Aorta (tissue), 5 donors: Measurements from ENCODE around the gene ZNF438. TPM values are rescaled to one million over a fixed set of nuclear protein-coding genes. Genes with fewer than 3 reads are reported as not detected.
"Not testable (repeated sequence)": the region's sequence is repeated elsewhere in the genome, so short reads cannot be mapped to it uniquely, and the experiment has no call there.

Source experiments
- ATAC-seq: fragments of 200-7000 bp; cut with Tn5 transposase; one replicate; pipeline ENCODE4 v1.9.1; 2022; ENCODE audit warnings: moderate library complexity; ENCODE audit not compliant: low FRiP score
- DNase-seq, 2 donors: peaks; one replicate each; pipeline ENCODE4 v3.0.0-alpha.2; 2020
- H3K27ac ChIP-seq, 2 donors: one replicate each; pipeline ENCODE4 v1.5.1; 2013; ENCODE audit warnings: low read length in 2 of 2, mild to moderate bottlenecking in 2 of 2, moderate library complexity in 2 of 2, control low read depth in 1 of 2, inconsistent platforms in 1 of 2, low read depth in 1 of 2
- H3K27me3 ChIP-seq, 2 donors: one replicate each; pipeline ENCODE4 v1.6.1; 2013; ENCODE audit warnings: control low read depth in 1 of 2, low read length in 1 of 2, mild to moderate bottlenecking in 1 of 2, moderate library complexity in 1 of 2; ENCODE audit not compliant: insufficient read depth in 2 of 2, control insufficient read depth in 1 of 2
- H3K36me3 ChIP-seq, 2 donors: one replicate each; pipeline ENCODE4 v1.6.1; 2013; ENCODE audit warnings: control low read depth in 1 of 2, low read length in 1 of 2, mild to moderate bottlenecking in 1 of 2; ENCODE audit not compliant: insufficient read depth in 2 of 2, control insufficient read depth in 1 of 2
- H3K4me1 ChIP-seq, 2 donors: one replicate each; pipeline ENCODE4 v1.6.1; 2013; ENCODE audit warnings: low read length in 2 of 2, control low read depth in 1 of 2, mild to moderate bottlenecking in 1 of 2, moderate library complexity in 1 of 2; ENCODE audit not compliant: insufficient read depth in 2 of 2, control insufficient read depth in 1 of 2
- H3K4me3 ChIP-seq, 2 donors: one replicate each; pipeline ENCODE4 v1.5.1; 2013; ENCODE audit warnings: low read length in 2 of 2, control low read depth in 1 of 2, mild to moderate bottlenecking in 1 of 2
- H3K9me3 ChIP-seq: one replicate; pipeline ENCODE4 v1.6.1; 2013; ENCODE audit warnings: mild to moderate bottlenecking, low read length; ENCODE audit not compliant: control insufficient read depth
- WGBS, 2 donors: extraction: QIAGEN DNeasy Blood & Tissue Kit; methylation state at CpG; one replicate each; pipeline ENCODE4 v1.1.7; 2013; 5-methylcytosine and 5-hydroxymethylcytosine counted together
- intact Hi-C, 2 donors: fragments of 100-400 bp; cut with DNase I; formaldehyde crosslinking; loops; one replicate each; pipeline versions ENCODE4 v1.14.2 to v1.15.0; 2022
- polyA plus RNA-seq, 2 donors: library from polyadenylated mRNA; stranded (reverse); fragments of 200-250 nt; gene quantifications; one replicate each; pipeline ENCODE4 v1.2.3, GENCODE V29; 2013
- total RNA-seq, 2 donors: library from RNA; stranded (reverse); fragmentation: NEBNext Ultra II Directional; extraction: Animal tissue kit (Norgen Biotek cat#: 25700); gene quantifications; one replicate each; pipeline ENCODE4 v1.2.1, GENCODE V29; 2021
- donor health status: healthy with polysubstance abuse.
- donor health status: Bipolar disorder and iron deficiency.
- donor health status: DM: no; HTN: no; CAD: no.
- donor health status: DM: no; HTN: no; CAD: no.
- donor health status: DM: yes; HTN: yes; CAD: no.

ZNF438 gene
- total and polyA plus RNA-seq, 4 donors: 10.6 to 16.5 (median 12.5) TPM

- H3K9me3 ChIP-seq: no peaks in the 10 kb centered on the region
- no peaks in the 10 kb centered on the region for H3K36me3 ChIP-seq
- ATAC-seq (no peak), DNase-seq (no peak)
- 21 to 25% methylated on average over 2 of the region's 2 CpGs for WGBS, 2 donors
- no peaks in the 10 kb centered on the region for H3K27me3 ChIP-seq
- no peak overlapping the region for H3K4me3 ChIP-seq
- intact Hi-C loops: no loop called here
- peak overlapping the region in 1 of 2 donors; percentile 90 for H3K27ac ChIP-seq
- H3K4me1 ChIP-seq: peaks cover 3 to 6% of the 10 kb centered on the region in 2 donors
These were observed 27.4 kb upstream of the ZNF438 start for GRCh38 chr10:31058795-31059703.

- H3K4me3 ChIP-seq, DNase-seq: not testable (repeated sequence)
These were observed 25.0 kb upstream of the ZNF438 start for GRCh38 chr10:31056678-31057077.

GRCh38 chr10:31055573-31056251 is 24.0 kb upstream of the ZNF438 start:
- peaks cover 0 to 2% of the 10 kb centered on the region in 2 donors for H3K4me1 ChIP-seq
- no peaks in the 10 kb centered on the region for H3K36me3 ChIP-seq
- ATAC-seq (no peak), DNase-seq (peak in 1 of 2 donors; percentile 64)
- no peak overlapping the region for H3K27ac ChIP-seq
- no peak overlapping the region for H3K4me3 ChIP-seq
- 89 to 92% methylated on average over 26 to 27 of the region's 27 CpGs for WGBS, 2 donors
- peaks cover 2% of the 10 kb centered on the region for H3K9me3 ChIP-seq
- intact Hi-C loops: no loop called here
- H3K27me3 ChIP-seq: no peaks in the 10 kb centered on the region

More at GRCh38 chr10:31056678-31057077, 25.0 kb upstream of the ZNF438 start:
- ATAC-seq, H3K27ac ChIP-seq, H3K9me3 ChIP-seq, H3K36me3 ChIP-seq, H3K4me1 ChIP-seq, H3K27me3 ChIP-seq, intact Hi-C loops: not testable (repeated sequence)
- 82 to 85% methylated on average over 8 of the region's 8 CpGs for WGBS, 2 donors

GRCh38 chr10:31051703-31052102 is 20.0 kb upstream of the ZNF438 start:
- no peaks in the 10 kb centered on the region for H3K4me1 ChIP-seq
- no peak overlapping the region for H3K27ac ChIP-seq
- H3K27me3 ChIP-seq: no peaks in the 10 kb centered on the region
- H3K9me3 ChIP-seq: peaks cover 2% of the 10 kb centered on the region
- H3K36me3 ChIP-seq: no peaks in the 10 kb centered on the region
- intact Hi-C loops: no loop called here
- 64 to 69% methylated on average over 4 of the region's 4 CpGs for WGBS, 2 donors
- ATAC-seq (no peak), DNase-seq (no peak)
- H3K4me3 ChIP-seq: no peak overlapping the region

GRCh38 chr10:31042670-31043069 is 11.0 kb upstream of the ZNF438 start:
- intact Hi-C loops: no loop called here
- 72 to 82% methylated on average over 2 of the region's 2 CpGs for WGBS, 2 donors
- H3K36me3 ChIP-seq: no peaks in the 10 kb centered on the region
- H3K4me3 ChIP-seq: no peak overlapping the region
- H3K27me3 ChIP-seq: no peaks in the 10 kb centered on the region
- no peak overlapping the region for H3K27ac ChIP-seq
- ATAC-seq (no peak), DNase-seq (no peak)
- H3K4me1 ChIP-seq: no peaks in the 10 kb centered on the region
- no peaks in the 10 kb centered on the region for H3K9me3 ChIP-seq

- Histone ChIP-seq H3K4me1 (no peaks in the 10 kb centered on the region), H3K9me3 (no peaks in the 10 kb centered on the region), H3K27ac (no peak overlapping the region), H3K4me3 (no peak overlapping the region), H3K36me3 (peaks cover 0 to 2% of the 10 kb centered on the region in 2 donors), H3K27me3 (no peaks in the 10 kb centered on the region)
- DNase-seq (no peak), ATAC-seq (no peak)
- WGBS, 2 donors: 82% methylated on average over 3 of the region's 3 CpGs
- intact Hi-C loops: no loop called here
These were observed 9.3 kb upstream of the ZNF438 start for GRCh38 chr10:31041011-31041410.

- ATAC-seq, H3K9me3 ChIP-seq, intact Hi-C loops, H3K4me3 ChIP-seq, H3K4me1 ChIP-seq, H3K36me3 ChIP-seq, H3K27ac ChIP-seq, DNase-seq, H3K27me3 ChIP-seq: not testable (repeated sequence)
- 85 to 90% methylated on average over 2 of the region's 2 CpGs for WGBS, 2 donors
These were observed 7.3 kb upstream of the ZNF438 start for GRCh38 chr10:31039006-31039405.

GRCh38 chr10:31037749-31038148 is 6.1 kb upstream of the ZNF438 start:
- Histone ChIP-seq H3K4me1 (no peaks in the 10 kb centered on the region), H3K36me3 (peaks cover 0 to 2% of the 10 kb centered on the region in 2 donors), H3K9me3 (no peaks in the 10 kb centered on the region), H3K4me3 (no peak overlapping the region), H3K27me3 (no peaks in the 10 kb centered on the region), H3K27ac (no peak overlapping the region)
- 96 to 100% methylated on average over 3 of the region's 3 CpGs for WGBS, 2 donors
- DNase-seq (no peak), ATAC-seq (no peak)
- intact Hi-C loops: no loop called here
